Measurements from ENCODE around the gene LGALS3BP. TPM values are rescaled to one million over a fixed set of nuclear protein-coding genes. Genes with fewer than 3 reads are reported as not detected.

Gene LGALS3BP
- polyA plus RNA-seq, 1 donor (not counting 4 experiments of a cell fraction or from before 2014, with no cell fraction given) = 53.0 TPM

- Histone ChIP-seq H3K9me3 (ENCODE audit: control insufficient read depth, low read depth, low read length) (no peaks in the 10 kb centered on the region), H3K4me1 (ENCODE audit: control insufficient read depth, extremely low read depth, insufficient read depth, low read length) (peaks cover 7% of the 10 kb centered on the region), H3K9me1 (ENCODE audit: control insufficient read depth, extremely low read depth, insufficient read depth, low read length) (no peaks in the 10 kb centered on the region), H4K20me1 (ENCODE audit: control insufficient read depth, extremely low read depth, insufficient read depth, low read length) (no peaks in the 10 kb centered on the region), H3K4me2 (ENCODE audit: control insufficient read depth, extremely low read depth, insufficient read depth, low read depth, low read length) (no peak overlapping the region), H3K27me3 (ENCODE audit: control insufficient read depth, extremely low read depth, insufficient read depth, low read length) (peaks cover 18% of the 10 kb centered on the region), H2AFZ (ENCODE audit: control insufficient read depth, low read length) (no peak overlapping the region), H3K4me3 (ENCODE audit: control insufficient read depth in 2 of 3, extremely low read depth in 1 of 3, insufficient read depth in 2 of 3, low read depth in 1 of 3, low read length in 3 of 3) (no peak overlapping the region), H3K36me3 (ENCODE audit: control insufficient read depth in 2 of 2, extremely low read depth in 1 of 2, insufficient read depth in 2 of 2, low read length in 2 of 2) (no peaks in the 10 kb centered on the region), H3K27ac (ENCODE audit: control insufficient read depth, insufficient read depth, low read length) (no peak overlapping the region), H3K9ac (ENCODE audit: control insufficient read depth, extremely low read depth, insufficient read depth, low read length) (no peak overlapping the region), H3K79me2 (ENCODE audit: control insufficient read depth, insufficient read depth, low read length) (no peaks in the 10 kb centered on the region)
- dilution Hi-C loops (cut with MboI; ENCODE audit: extremely low pct_ligation_motif_present, low sequenced_read_pairs) = no loop called here
- DNase-seq (ENCODE audit: low read depth, low spot score) = no peak
- TF ChIP-seq EZH2 (IDR thresholded peaks at IDR 0.05; ENCODE audit: low read length) (no peak), CTCF (optimal IDR thresholded peaks at IDR 0.05 in 1 of 3, IDR thresholded peaks at IDR 0.05 in 1 of 3, conservative IDR thresholded peaks at IDR 0.05 in 1 of 3; ENCODE audit: extremely low read depth in 1 of 3, insufficient read depth in 2 of 3, low read length in 3 of 3) (no peak)
- no peak for FAIRE-seq
These were observed 58.2 kb downstream of the LGALS3BP start for GRCh38 chr17:78921437-78921971.

Other genes with a start within 250 kb of the LGALS3BP start
- gene CYTH1, start 197.7 kb downstream of the LGALS3BP start, polyA plus RNA-seq = 27.7 to 28.3 TPM (median 28.2 TPM) in 3 replicates
- 20.5 to 33.1 TPM (median 25.2 TPM) in 3 replicates for gene USP36, start 139.1 kb downstream of the LGALS3BP start, polyA plus RNA-seq
- gene CEP295NL, start 76.7 kb downstream of the LGALS3BP start, polyA plus RNA-seq = not detected in 3 replicates
- gene TIMP2, start 54.5 kb downstream of the LGALS3BP start, polyA plus RNA-seq = 1.2 to 5.7 TPM (median 2.3 TPM) in 3 replicates
- 53.2 to 78.1 TPM (median 54.6 TPM) in 3 replicates for gene CANT1, start 29.8 kb upstream of the LGALS3BP start, polyA plus RNA-seq
- 6.6 to 17.2 TPM (median 14.3 TPM) in 3 replicates for gene C1QTNF1, start 44.2 kb upstream of the LGALS3BP start, polyA plus RNA-seq
- 6.0 to 9.1 TPM (median 6.6 TPM) in 3 replicates for gene ENGASE, start 94.9 kb upstream of the LGALS3BP start, polyA plus RNA-seq